Pancreas (tissue), 10 donors: ENCODE data around the gene CLEC4E. TPM values are rescaled to one million over a fixed set of nuclear protein-coding genes. Genes with fewer than 3 reads are reported as not detected.

Experiments used
- ATAC-seq, 4 donors: fragments of 200-7000 bp; cut with Tn5 transposase; one replicate each; pipeline versions ENCODE4 v1.8.0 to v1.9.1; 2020; ENCODE audit warnings: mild to moderate bottlenecking in 4 of 4, moderate library complexity in 4 of 4
- DNase-seq, 6 donors: peaks; one replicate each; pipeline ENCODE4 v3.0.0-alpha.2; 2020
- FAIRE-seq: peaks from 2 replicates; lab custom pipeline; 2012; peaks lifted over from hg19 to GRCh38; lab: Jason Lieb, UNC
- H3K27ac ChIP-seq, 4 donors: fragments of 200-600 bp; sonication (generic); 1 replicate in 3 of 4; 2 replicates in 1 of 4; pipeline versions ENCODE4 v1.5.0 to v1.8.0; 2020
- H3K27me3 ChIP-seq, 4 donors: fragments of 200-600 bp; one replicate each; pipeline ENCODE4 v1.8.0; 2021
- H3K36me3 ChIP-seq, 3 donors: fragments of 200-600 bp; sonication (generic) in 1 of 3; one replicate each; pipeline versions ENCODE4 v1.5.0 to v1.8.0; 2020 to 2021
- H3K4me1 ChIP-seq, 3 donors: fragments of 200-600 bp; one replicate each; pipeline ENCODE4 v1.8.0; 2021
- H3K4me3 ChIP-seq, 4 donors: fragments of 200-600 bp; sonication (generic) in 2 of 4; one replicate each; pipeline versions ENCODE4 v1.5.0 to v1.8.0; 2020 to 2021
- H3K9me3 ChIP-seq, 4 donors: fragments of 200-600 bp; one replicate each; pipeline ENCODE4 v1.8.0; 2021
- WGBS, 2 donors: extraction: QIAGEN DNeasy Blood & Tissue Kit; methylation state at CpG; one replicate each; pipeline ENCODE4 v1.1.7; 2013; 5-methylcytosine and 5-hydroxymethylcytosine counted together
- intact Hi-C, 3 donors: fragments of 100-400 bp; cut with DNase I; formaldehyde crosslinking; loops; one replicate each; pipeline versions ENCODE4 v1.11.1 to v1.14.2; 2022
- polyA plus RNA-seq, 2 donors: library from polyadenylated mRNA; stranded (reverse); fragments of 200-250 nt; gene quantifications; one replicate each; pipeline ENCODE4 v1.2.3, GENCODE V29; 2013
- total RNA-seq, 6 donors: library from RNA; stranded (reverse); fragmentation: NEBNext Ultra II Directional in 4 of 6; extraction: Animal tissue kit (Norgen Biotek cat#: 25700) in 4 of 6; gene quantifications; one replicate each; pipeline versions ENCODE4 v1.2.1 to v1.2.4, GENCODE V29; 2021 to 2023
- TF ChIP-seq, protein P1 (sequence below), 4 donors: fragments of 200-600 bp; sonication (generic) in 3 of 4; IDR thresholded peaks; one replicate each; pipeline versions ENCODE4 v1.5.0 to v1.8.0; 2021; ENCODE audit warnings: antibody characterized with exemption in 4 of 4
- donor health status: healthy with polysubstance abuse.
- donor health status: DM: no; HTN: no; CAD: no; lungs with moderate emphysema.
- donor health status: DM: no; HTN: no; CAD: no.
- donor health status: control.
- donor health status: control.
- donor health status: Bipolar disorder and iron deficiency.
- donor health status: DM: yes; HTN: yes; CAD: no.
- donor health status: DM: no; HTN: no; CAD: no.
- donor health status: DM: no; HTN: no; CAD: no.
- donor health status: DM: yes; HTN: yes; CAD: no.

The CLEC4E gene
- total and polyA plus RNA-seq, 8 donors, result 0.19 to 1.7 (median 0.68) TPM; not detected in 2

DNA sequence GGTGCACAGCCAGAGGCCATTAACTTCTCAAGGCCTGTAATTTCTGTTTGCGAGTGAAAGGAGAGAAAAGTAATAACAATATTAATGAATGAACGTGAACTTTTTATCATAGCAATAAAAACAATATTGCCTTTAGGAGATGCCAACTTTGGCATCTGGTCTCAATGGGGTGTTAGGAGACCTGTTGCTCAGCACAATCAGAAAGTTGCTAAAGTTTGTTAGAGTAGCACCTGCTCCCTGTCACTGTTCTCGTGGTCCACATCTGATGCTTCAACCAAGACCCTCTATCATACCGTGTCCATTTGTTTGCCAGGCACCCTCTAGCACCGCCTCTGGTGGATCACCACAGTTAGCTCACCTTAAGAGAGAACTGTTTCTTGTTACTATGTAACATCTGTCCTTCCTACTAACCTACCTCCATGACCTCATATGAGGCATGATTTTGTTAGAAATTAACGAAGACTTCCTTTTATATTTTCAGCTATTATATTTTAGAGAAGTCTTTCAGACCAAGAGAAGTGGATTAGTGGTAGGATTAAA, 12.5 kb upstream of the CLEC4E start:
- ATAC-seq (no peak), FAIRE-seq (no peak), DNase-seq (no peak)
- Histone ChIP-seq H3K4me1 (no peaks in the 10 kb centered on the region), H3K27me3 (no peaks in the 10 kb centered on the region), H3K9me3 (no peaks in the 10 kb centered on the region), H3K36me3 (no peaks in the 10 kb centered on the region), H3K4me3 (no peak overlapping the region), H3K27ac (no peak overlapping the region)
- intact Hi-C loops, result no loop called here
- 51 to 60% methylated on average over 6 of the region's 6 CpGs for WGBS, 2 donors
- TF ChIP-seq, protein P1, sequence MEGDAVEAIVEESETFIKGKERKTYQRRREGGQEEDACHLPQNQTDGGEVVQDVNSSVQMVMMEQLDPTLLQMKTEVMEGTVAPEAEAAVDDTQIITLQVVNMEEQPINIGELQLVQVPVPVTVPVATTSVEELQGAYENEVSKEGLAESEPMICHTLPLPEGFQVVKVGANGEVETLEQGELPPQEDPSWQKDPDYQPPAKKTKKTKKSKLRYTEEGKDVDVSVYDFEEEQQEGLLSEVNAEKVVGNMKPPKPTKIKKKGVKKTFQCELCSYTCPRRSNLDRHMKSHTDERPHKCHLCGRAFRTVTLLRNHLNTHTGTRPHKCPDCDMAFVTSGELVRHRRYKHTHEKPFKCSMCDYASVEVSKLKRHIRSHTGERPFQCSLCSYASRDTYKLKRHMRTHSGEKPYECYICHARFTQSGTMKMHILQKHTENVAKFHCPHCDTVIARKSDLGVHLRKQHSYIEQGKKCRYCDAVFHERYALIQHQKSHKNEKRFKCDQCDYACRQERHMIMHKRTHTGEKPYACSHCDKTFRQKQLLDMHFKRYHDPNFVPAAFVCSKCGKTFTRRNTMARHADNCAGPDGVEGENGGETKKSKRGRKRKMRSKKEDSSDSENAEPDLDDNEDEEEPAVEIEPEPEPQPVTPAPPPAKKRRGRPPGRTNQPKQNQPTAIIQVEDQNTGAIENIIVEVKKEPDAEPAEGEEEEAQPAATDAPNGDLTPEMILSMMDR (IDR thresholded peaks at IDR 0.05), result no peak

DNA sequence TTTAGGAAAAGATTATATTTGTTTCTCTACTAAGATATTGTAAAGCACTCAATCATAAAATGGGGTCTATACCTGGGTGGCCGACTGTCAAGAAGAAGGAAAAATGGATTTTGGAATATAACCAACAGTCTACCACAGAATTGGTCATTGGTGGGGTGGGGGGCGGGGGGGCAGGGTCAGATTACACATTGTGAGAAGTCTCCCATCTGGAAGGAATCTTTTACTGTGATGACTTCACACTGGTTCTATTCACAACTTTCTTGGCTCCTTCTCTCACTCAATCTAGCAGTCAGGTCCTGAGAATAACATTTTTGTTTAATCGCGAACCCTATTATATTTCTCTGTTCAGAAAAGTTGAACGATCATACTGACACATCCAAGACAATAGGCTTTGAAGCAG, 8.7 kb upstream of the CLEC4E start:
- Histone ChIP-seq H3K36me3 (no peaks in the 10 kb centered on the region), H3K27me3 (no peaks in the 10 kb centered on the region), H3K9me3 (no peaks in the 10 kb centered on the region), H3K4me1 (no peaks in the 10 kb centered on the region), H3K27ac (no peak overlapping the region), H3K4me3 (no peak overlapping the region)
- ATAC-seq (no peak), DNase-seq (no peak), FAIRE-seq (no peak)
- WGBS, 2 donors, result 34 to 37% methylated on average over 5 of the region's 5 CpGs
- intact Hi-C loops, result no loop called here
- TF ChIP-seq, protein P1 (IDR thresholded peaks at IDR 0.05), result no peak

DNA sequence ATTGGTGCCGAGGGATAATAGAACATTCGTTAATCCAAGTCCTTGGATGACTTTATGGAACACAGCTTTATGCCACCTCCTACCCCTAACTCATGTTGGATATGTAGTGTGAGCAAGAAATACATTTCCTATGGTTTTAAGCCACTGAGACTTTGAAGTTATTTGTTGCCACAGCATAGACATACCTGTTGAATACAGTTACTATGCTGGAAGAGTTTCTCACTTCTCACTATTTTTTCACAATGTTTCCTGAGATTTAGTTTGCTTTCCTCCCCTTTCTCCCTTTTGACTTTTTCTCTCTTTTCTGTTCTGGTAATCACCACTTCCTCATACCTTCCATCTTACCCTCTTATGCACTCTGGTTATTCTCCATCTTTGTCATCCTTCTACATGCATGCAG, 7.5 kb upstream of the CLEC4E start:
- intact Hi-C loops, result no loop called here
- Histone ChIP-seq H3K27ac (no peak overlapping the region), H3K4me3 (no peak overlapping the region), H3K4me1 (no peaks in the 10 kb centered on the region), H3K9me3 (no peaks in the 10 kb centered on the region), H3K27me3 (no peaks in the 10 kb centered on the region), H3K36me3 (no peaks in the 10 kb centered on the region)
- WGBS, 2 donors, result 77 to 97% methylated on average over 2 of the region's 2 CpGs
- no peak for ATAC-seq
- TF ChIP-seq, protein P1 (IDR thresholded peaks at IDR 0.05), result no peak
- DNase-seq, result no peak
- no peak for FAIRE-seq

DNA sequence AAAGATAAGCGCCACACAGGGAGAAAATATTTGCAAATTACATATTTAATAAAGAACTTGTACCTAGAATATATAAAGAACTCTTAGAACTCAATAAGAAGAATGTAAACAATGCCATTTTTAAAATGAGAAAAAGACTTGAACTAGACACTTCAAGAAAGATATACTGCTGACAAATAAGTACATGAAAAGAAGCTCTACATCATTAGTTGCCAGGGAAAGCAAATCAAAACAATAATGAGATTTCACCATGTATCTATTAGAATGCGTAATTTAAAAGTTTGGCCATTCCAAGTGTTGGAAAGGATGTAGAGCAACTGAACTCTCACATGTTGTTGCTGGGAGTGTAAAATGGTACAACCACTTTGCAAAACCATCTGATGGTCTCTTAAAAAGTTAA, 6.9 kb upstream of the CLEC4E start:
- TF ChIP-seq, protein P1 (IDR thresholded peaks at IDR 0.05), result no peak
- no peak for ATAC-seq
- no peaks in the 10 kb centered on the region for H3K36me3 ChIP-seq
- WGBS, 2 donors, result 65 to 75% methylated on average over 2 of the region's 2 CpGs
- H3K4me1 ChIP-seq, result no peaks in the 10 kb centered on the region
- FAIRE-seq, result no peak
- DNase-seq, result no peak
- no peaks in the 10 kb centered on the region for H3K27me3 ChIP-seq
- no peaks in the 10 kb centered on the region for H3K9me3 ChIP-seq
- no peak overlapping the region for H3K27ac ChIP-seq
- H3K4me3 ChIP-seq, result no peak overlapping the region
- intact Hi-C loops, result no loop called here

DNA sequence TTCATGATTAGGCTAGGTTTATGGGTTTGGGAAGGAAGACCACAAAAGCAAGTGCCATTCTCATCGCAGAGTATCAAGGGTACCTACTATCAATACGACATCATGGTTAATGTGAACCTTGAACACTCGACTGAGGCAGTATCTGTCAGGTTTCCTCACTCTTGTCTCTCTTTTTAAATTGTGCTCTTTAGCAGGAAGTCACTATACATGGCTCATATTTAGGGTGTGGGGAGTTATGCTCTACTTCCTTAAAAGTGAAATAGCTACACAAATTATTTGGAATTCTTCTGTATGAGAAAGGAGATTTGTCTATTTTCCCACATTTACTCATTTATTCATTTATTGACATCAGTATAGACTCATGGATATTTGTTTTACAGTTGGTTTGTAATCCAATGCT, 5.9 kb upstream of the CLEC4E start:
- TF ChIP-seq, protein P1 (IDR thresholded peaks at IDR 0.05), result no peak
- H3K4me1 ChIP-seq, result no peaks in the 10 kb centered on the region
- ATAC-seq (no peak), DNase-seq (no peak), FAIRE-seq (no peak)
- no peaks in the 10 kb centered on the region for H3K27me3 ChIP-seq
- intact Hi-C loops, result no loop called here
- H3K36me3 ChIP-seq, result no peaks in the 10 kb centered on the region
- WGBS, 2 donors, result 56 to 61% methylated on average over 3 of the region's 3 CpGs
- H3K27ac ChIP-seq, result no peak overlapping the region
- H3K4me3 ChIP-seq, result no peak overlapping the region
- H3K9me3 ChIP-seq, result no peaks in the 10 kb centered on the region
